NOMO-1 treated with DMSO at 0.1 percent for 48 hours (cell line): ENCODE measurements around the gene BRD7.

Experiments used
- DNase-seq: peaks from one replicate; lab custom pipeline; 2025; ENCODE audit not compliant: unreplicated experiment; lab: John Stamatoyannopoulos, UW

BRD7 gene

DNA sequence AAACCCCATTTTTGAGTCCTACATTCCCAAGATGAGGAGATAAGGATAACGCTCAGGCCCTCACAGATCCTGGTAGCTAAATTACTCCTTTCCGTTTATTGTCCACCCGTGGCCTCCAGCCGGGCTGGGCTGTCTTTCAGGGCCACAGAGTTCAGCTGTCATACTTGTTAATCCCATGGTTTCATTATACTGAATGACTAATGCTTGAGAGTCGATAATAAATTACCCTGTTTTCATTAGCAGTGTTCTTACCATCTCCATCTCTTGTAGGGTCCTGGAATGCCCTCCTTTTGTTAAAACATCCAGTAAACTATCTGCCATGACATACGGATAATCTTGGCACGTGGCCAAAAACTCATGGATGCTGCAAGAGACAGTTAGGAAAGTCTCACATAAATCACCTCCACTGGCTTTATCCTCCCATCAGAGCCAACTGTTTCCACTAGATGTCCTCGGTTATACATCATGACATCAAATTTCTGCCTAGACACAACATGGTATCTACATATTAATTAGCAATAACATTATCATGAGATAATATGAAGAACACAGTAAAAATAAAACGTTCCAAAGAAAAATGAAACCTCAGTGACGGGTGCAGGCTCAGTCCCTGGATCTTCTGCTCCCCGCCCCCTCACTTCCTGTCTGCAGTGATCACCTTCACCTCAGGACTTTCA, 45.3 kb downstream of the BRD7 start:
- DNase-seq: no peak

DNA sequence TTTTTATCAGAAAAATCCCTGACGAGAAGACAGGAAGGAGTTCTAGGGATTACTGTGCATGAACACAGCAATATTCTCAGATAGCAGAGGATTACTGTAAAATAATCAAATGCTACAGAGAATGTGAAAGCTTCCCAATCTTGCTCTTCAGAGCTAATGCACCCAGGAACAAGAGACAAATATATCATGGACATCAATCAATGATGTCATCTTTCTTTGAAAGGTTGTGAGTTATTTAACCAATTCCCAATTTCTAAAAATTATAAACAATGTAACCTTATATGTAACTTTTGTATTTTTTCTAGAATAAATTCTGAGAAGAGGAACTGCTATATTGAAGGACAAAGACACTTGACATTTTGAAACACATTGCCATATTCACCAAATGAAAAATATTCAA, 46.5 kb downstream of the BRD7 start:
- no peak for DNase-seq

DNA sequence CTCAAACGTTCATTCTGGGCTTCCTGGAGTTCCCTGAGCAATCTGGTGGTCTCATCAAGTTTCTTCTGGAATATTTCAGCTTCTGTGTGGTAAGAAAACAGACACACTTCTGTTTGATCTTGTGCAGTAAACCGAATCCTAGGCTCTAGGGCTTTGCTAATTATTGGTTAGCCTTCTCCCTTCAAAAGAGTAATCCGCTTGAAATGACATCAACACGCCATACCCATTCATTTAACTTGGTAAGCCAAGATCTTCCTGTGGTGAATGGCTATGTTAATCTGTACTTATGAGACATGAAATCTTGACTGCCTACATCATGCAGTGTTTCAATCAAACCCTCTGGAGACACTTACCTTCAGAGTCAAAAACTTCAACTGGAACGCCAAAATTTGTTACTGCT, 48.5 kb downstream of the BRD7 start:
- DNase-seq: no peak

DNA sequence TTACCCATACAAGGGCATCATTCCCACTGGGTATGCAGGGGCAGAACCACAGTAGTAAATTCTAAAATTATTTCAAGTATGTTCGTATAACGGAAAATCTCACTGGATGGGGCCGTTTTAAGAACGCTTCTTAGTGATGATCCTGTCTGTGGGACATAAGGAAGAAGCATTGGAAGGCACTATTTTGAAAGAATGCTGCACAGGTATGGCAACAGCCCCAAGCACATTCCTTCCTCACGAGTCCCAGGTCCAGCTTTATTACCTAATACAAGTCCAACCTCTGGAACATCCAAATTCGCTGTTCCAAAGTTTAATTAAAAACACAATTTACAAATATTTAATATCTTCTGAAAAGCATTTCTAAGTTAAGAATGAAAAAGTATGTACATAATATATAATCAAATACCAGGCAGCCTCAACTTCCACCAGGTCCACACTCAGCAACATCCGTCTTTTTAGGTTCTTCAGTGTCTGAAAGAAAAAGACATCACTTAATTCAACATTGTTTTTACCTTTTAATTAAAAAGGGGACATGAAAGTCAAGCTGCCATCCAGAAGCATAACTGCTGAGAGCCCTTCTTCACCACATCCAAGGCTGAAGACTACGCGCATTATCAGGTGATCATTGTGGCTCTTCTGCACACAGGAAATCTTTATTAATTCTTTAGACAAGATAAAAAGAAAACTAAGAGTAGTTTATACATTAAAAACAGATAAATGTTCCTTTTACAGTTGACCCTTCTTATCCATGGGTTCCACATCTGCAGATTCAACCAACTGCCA, 49.8 kb downstream of the BRD7 start:
- no peak for DNase-seq

DNA sequence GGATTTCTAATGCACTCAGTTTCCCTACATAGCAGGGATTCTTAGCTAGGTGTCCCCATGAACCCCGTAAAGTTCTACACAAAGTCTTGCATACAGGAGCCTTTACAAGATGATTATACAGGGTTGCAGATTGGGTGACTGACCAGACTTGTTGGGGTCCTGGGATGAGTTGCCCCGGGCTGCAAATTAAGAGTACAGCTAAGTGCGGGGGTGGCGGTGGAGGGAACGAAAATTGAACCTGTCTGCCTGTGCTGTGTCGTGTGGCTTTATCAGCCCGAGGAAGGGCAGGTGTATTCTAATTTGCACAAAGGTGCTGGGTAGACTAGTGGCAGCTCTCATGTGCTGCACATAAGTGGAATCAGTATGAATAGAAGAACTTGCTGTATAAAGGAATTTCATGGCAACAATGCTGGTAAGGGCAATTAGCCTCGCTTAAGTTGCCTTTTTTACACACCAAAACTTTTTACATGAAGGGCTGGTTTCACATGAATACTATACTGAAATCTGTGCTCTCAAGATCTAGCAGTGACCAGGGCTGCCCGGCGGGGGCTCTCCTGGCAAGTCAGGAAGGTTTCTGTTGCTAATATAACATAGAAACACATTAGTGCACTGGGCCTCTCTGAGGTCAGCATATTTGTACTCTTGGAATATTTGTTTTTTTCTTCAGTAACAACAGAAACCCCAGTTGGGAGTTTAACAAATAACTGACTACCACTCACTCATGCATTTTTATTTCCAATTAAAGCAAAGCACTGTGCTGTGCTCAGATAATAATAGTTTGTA, 51.7 kb downstream of the BRD7 start:
- DNase-seq: no peak

DNA sequence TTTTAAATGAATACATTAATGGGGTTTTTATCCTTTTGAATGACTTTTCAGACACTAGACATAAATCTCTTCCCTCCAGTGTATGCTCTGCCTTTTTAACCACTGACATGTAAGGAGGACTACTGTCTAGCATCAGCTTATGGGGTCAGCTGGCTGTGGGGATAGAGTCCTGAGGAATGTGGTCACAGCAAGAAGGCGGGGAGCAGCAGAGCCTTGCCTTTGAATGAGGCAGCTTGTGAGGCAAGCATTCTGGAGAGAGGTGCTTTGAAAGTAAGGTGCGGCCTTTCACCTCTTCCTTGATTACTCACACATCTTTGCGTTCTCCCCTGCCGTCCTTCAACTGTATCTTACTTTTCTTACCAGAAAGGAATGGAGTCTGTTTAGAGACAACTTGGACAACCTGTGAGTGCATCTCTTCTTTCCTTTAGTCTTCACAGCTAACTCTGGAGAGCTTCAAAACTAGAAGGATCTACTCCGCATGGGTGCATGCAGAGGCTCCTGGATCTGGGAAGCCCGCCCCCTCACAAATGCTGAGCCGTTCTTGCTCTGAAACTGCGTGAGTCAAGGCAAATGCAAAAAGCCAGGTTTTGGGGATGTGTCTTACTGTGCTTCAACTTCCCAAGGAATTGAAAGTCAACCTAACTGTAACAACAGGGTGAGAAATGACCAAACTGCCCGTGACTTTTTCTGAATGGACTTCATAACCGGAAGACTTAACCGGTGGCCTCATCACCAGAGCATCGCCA, 52.5 kb downstream of the BRD7 start:
- DNase-seq: no peak

DNA sequence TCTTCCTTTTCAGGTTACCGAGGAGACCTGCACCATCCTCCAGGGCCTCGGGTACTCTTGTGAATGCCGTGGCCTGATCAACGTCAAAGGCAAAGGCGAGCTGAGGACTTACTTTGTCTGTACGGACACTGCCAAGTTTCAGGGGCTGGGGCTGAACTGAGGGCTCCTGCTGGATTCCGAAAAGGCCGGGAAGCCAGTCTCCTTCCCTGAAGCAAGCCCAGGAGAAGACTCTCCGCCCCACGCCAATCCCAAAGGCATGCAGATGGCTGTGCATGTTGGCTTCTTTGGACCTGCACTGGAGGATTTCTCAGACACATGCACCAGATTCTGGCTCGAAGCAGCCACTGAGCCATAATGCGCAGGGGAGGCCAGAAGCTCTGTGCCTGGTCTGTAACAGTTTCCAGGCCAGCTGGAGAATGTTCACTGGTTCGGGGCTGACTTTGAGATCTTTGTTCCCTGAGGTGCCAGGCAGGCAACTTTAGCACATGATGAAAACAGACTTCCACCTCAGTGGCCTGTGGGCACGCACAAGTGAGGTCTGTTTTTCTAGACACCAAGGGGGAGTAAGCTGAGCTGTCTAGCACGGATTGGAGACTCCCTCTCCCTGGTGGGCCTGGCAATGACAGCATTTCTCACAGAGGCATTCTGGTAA, 53.3 kb downstream of the BRD7 start:
- DNase-seq: no peak

DNA sequence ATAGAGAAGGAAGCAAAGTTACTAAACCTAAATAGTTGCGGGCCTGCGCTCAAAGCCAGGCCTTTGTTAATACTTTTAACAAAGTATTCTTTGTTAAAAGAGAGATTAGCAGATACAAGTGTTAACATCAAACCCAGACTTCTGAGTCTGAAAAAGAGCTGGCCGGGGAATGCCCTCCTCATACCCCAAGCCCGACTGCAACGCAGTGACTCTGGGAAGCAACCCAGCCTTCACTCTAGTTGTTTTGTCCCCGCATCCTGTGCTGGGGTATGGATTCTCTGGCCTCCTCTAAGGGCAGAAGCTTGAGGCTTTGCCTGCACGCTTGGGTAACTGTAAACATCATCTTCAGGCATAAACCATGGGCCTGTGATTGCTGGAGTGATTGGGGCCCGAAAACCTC, 54.1 kb downstream of the BRD7 start:
- DNase-seq: no peak

DNA sequence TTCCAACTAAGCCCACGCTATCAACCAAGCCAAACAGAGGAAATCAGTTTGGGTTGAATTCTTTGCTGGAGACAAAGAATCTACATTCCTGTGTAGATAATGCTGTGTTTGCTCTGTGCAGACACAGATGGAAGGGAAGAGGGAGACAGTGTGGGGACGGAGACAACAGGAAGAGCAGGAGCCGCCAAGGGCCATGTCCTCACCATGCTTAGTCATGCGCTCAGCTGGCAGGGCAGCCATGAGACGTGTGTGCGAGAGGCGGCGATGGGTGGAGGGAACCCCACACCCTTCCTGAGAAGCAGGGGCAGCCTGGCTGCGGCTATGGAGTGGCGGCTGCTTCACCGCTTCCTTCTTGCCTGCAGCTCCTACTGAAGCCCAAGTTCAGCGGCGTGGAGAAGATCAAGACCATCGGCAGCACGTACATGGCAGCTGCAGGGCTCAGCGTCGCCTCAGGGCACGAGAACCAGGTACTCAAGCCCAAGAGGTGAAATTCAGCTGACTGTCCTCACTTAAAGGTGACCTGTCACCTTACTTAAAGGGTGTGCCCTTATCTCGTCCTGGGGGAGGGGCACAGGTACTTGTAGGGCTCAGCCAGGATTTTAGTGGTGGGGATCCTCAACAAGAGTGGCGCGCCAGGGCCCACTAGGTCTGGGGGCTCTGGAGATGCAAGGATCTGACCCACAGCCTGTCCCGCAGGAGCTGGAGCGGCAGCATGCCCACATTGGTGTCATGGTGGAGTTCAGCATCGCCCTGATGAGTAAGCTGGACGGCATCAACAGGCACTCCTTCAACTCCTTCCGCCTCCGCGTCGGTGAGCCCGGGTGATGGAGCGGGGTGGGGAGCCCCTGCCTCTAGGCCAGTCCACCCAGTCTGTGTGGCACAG, 55.0 kb downstream of the BRD7 start:
- no peak for DNase-seq

DNA sequence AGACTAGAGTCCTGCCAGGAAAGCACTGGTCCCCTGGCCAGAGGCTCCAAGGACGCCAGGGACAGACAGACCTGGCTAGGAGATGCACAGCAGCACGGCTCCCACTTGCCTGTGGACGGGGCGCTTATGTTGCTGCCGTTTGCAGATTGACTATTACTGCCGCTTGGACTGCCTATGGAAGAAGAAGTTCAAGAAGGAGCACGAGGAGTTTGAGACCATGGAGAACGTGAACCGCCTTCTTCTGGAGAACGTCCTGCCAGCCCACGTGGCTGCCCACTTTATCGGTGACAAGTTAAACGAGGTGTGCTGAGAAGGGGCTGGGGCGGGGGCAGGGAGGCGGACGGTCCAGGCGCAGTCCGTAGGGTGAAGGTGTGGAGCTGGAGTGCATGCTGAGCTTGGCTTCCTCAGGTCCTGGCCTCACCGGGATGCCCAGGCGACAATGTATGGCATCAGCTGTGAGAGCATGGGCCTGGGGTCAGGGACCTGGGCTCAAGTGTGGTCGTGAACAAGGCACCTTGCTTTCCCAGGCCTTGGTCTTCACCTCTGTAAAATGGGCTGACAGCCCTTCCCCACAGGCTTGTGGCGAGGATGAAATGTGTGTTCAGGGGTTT, 56.8 kb downstream of the BRD7 start:
- no peak for DNase-seq

DNA sequence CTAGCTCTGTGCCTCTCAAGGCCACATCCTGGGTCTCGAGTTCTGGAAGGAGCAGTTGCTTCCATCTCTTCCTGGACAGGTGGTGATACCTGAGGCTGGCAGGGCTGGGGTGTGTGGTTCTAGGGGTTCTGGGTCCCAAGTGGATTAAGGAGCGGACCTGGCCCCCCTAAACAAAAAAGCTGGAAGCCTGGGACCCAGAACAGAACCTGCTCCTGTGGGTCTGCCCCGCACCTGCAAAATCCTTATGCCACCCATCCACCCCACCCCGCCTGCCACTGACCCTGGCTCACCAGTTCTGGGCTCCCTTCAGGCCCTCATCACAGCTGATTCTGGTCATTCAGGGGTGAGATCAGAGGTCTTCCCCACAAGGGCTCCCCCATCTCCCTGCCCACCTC, 57.7 kb downstream of the BRD7 start:
- no peak for DNase-seq

DNA sequence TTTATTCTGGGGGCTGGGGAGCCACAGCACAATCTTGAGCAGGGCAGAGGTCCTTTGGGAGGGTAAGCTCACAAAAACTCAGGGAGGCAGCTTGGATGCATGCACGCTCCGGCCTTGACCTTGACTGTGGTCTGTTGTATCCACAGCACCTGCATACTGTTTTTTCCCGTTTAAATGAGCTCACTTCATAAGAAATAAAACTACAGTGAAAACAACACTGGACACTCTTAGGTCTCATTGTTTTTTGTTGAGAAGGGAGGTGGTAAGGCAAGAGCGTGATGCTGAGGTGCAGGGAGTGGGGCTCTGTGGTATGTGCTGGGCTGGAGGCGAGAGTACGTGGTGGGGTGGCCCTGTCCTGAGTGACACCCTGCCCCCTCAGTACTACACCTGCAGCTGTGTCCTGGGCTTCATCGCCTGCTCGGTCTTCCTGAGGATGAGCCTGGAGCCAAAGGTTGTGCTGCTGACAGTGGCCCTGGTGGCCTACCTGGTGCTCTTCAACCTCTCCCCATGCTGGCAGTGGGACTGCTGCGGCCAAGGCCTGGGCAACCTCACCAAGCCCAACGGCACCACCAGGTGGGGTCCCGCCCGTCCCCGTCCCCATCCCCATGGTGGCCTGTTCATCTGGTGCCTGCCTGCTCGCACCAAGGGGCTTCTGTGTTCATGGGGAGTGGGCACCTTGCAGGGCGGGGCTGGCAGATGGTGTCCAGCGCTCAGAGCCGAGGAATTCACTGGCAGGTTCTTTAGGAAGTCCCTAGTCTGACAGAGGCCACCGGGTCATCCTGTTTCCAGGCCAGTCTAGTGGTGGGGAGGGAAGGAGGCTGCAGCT, 58.3 kb downstream of the BRD7 start:
- no peak for DNase-seq

DNA sequence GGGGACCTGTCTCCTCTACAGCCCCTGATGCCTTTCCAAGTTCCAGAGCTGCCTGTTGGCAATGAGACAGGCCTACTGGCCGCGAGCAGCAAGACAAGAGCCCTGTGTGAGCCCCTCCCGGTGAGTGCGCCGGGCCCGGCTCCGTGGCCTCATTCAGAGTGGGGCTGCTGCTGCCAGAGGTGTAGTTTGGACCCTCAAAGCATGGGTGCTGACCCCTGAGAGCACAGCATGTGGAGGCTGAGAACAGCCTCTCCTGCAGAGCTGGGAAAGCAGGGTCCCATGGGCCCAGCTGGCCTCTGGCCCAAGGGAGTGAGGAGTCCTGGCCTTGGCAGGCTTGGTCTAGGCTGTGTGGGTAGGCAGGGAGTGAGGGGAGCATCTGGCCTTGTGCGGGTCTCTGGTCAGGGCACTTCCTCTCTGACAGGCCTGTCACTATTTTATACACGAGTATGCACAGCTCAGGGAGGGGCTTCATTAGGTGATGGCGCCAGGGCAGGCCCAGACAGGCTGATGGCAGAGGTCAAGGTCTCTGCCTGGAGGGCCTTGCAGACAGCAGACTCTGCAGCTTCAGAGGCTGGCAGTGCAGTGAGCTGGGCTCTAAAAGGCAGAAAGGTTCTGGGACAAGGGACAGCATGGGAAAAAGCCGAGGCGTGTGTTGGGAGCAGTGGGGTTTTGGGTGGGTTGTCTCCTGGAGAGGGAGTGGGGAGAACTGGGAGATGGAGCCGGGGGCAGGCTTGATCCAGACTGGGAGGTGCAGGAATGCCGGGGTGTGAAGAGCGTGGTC, 59.1 kb downstream of the BRD7 start:
- DNase-seq: no peak

DNA sequence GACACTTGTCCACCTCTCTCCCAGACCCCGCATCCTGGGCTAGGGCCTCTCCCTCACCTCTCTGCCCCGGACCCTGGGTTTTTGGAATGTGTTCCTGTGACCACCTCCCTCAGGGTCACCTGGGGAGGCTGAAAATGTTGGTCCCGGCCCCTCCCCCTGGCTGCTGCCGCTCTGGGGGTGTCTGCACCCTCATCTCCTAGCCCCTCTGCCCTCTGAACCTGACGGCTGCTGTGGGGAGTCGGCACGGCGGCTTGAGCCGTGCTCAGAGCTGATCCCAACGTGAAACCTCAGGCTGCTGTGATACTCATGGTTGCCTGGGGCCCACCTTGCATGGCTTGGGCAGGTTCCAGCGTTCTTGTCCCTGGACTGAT, 59.6 kb downstream of the BRD7 start:
- no peak for DNase-seq

DNA sequence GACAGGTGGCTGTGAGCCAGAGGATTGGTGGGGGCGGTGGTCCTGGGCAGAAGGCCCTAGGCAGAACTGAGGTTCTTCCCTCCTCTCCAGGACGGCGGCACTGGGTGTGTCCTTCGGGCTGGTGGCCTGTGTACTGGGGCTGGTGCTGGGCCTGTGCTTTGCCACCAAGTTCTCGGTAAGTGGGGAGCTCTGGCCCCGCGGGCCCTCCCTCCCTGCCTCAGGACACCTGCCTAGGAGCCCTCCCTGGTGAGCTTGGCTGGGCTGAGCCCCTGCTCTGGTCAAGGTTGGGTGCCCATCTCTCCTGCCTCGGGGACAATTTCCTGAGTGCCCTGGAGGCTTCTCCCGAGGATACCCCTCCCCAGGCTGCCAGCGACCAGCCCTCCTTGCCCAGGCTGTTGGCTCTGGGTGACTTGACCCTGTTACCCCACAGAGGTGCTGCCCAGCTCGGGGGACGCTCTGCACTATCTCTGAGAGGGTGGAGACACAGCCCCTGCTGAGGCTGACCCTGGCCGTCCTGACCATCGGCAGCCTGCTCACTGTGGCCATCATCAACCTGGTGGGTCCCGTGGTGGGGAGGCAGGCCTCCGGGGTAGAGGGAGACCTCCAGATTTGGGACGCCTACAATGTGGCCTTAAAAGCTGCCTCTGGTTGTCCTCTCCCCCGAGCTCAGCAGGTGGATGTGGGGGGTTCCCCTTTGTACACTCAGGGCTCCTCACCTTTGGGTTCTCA, 60.4 kb downstream of the BRD7 start:
- no peak for DNase-seq

DNA sequence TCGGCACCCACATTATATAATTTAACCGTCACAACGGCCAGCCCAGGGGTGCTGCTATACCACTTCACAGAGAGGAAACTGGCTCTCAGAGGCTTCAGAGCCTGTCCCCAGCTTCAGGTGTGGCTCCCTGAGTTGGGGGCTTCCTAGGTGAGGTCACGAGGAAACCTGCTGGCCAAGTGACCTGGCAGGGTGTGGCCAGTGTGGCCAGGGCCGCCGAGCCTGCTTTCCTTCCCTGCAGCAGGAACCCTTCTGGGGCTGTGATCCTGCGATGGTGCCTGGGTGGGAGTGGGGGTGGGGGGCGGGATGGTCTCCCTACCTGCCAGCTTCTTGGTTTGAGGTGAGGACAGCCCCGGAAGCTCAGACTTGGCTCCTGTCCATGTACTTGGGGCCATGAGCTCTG, 62.5 kb downstream of the BRD7 start:
- no peak for DNase-seq

DNA sequence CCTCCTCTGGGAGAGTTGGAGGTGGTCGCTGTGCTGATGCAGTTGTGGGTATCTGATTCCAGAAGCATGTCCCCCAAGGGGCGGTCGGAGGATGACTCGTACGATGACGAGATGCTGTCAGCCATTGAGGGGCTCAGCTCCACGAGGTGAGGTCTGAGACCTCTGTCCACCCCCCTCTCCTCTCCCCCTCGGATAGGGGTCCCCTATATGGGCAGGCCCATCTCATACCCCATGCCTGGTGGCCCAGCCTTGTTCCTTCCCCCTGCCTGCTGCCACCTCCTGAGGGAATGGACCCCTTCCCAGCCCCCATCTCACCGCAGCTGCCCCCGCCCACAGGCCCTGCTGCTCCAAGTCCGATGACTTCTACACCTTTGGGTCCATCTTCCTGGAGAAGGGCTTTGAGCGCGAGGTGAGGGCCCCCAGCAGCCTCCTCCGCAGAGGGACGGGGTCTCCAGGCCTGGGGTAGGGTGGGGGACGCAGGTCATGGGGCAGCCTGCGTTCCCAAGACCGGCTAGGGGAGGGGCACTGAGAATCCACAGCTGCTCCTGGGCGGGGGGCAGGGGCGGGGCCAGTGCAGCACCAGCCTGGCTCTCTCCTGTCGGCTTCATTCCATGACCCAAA, 63.2 kb downstream of the BRD7 start:
- no peak for DNase-seq
